Activated CD8-positive, alpha-beta memory T cell treated with anti-CD3 and anti-CD28 coated beads for 1 hour (primary cell): Measurements from ENCODE around the gene SMO.
"Not testable (repeated sequence)": the region's sequence is repeated elsewhere in the genome, so short reads cannot be mapped to it uniquely, and the experiment has no call there.

ENCODE experiments used
- DNase-seq, 2 donors: peaks; one replicate each; pipeline ENCODE4 v3.0.0-alpha.2; 2020; ENCODE audit warnings: low read depth in 1 of 2; ENCODE audit errors: extremely low read depth in 1 of 2

Gene SMO

DNA sequence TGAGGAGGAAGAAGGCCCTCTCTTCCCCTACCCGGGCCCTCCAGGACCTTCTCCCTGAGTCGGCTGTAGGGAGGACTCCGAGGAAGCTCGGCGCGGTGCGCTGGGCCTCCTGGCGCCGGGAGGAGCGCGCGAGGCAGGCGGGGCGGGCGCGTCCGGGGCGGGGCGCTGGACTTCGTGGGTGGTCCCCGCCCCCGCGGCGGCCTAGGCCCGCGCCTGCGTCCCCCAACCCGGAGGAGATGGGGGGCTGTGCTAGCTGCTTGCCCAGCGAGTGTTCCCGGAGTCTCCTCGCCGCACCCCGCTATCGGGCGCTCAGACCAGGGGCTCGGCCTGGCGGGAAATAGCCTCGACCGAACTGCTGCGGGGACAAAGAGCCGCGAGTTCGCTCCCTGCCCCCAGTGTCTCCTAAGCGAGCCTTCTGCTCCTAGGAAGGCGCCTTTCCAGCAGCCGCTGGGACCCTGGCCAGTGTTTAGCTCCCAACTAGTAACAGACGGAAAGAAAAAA, 19.2 kb upstream of the SMO start:
- no peak for DNase-seq

DNA sequence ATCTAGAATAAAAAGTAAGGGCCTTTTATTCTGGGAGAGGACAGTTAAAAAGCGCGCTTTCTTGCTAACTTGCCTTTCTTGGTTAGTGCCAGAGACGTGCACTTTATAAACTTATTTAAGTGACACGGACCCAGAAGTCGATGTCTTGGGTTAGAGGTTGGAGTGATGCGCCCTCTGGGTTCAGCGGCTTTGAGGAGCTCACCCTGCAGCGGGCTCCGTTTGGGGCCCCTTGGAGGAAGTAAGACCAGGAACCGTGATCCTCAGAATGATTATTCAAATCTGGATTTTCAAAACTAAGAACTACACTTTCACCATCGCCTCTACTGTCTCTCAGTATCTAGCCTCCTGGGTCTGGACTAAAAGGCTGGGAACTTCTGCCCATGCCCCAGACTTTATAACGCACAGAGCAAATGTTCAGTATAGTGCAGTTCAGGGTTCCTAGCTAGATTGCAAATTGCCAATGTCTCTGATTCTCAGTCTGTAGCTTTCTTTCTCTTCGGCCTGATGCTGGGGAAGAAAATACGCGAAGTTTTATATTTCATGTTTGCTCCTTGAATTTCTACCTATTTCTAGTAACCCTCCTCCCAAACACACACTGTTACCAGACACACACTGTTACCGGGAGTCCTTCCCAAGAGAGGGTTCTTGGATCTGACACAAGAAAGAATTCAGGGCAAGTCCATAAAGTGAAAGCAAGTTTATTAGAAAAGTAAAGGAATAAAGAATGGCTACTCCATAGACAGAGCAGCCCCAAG, 18.6 kb upstream of the SMO start:
- DNase-seq = no peak

GRCh38 chr7:129170441-129171021, 17.9 kb upstream of the SMO start:
- no peak for DNase-seq

GRCh38 chr7:129173861-129174260, 14.6 kb upstream of the SMO start:
- not testable (repeated sequence) for DNase-seq

- DNase-seq = no peak
These were observed 11.3 kb upstream of the SMO start for GRCh38 chr7:129176916-129177710.

- DNase-seq = no peak
These were observed 3.3 kb upstream of the SMO start for GRCh38 chr7:129184981-129185670.

GRCh38 chr7:129186749-129187260, 1.6 kb upstream of the SMO start:
- no peak for DNase-seq

DNA sequence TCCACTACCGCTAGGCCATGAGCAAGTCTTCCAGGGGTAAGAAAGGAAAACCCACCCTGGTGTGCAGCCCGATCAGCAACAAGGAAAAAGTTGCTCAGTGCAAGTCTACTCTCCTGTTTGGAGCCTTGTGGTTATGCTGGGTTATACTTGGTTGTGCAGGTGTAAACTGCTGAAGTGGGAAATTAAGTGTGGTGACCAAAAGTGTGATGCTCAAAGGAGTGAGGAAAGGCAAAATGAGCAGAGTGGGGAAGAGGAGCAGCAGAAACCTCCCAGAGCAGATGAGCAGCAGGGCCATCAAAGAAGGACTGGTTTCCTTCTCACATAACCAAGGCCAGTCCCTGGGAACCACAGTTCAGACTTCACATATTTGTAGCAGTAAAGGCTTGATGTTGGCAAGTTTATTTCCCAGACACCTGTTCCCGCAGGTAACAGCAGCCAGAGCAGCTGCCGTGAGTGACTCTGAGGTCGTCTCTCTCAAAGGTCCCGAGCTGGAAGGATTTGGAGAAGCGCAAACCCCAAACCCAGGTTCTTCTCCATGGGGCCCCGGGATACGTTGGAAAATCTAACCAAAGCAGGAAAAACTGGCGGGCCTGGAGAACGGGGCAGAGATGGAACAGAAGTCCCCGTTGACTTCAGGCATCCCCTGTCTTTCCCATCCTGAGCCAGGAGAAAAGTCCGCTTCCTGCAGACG, 607 bp upstream of the SMO start:
- DNase-seq = no peak

DNA sequence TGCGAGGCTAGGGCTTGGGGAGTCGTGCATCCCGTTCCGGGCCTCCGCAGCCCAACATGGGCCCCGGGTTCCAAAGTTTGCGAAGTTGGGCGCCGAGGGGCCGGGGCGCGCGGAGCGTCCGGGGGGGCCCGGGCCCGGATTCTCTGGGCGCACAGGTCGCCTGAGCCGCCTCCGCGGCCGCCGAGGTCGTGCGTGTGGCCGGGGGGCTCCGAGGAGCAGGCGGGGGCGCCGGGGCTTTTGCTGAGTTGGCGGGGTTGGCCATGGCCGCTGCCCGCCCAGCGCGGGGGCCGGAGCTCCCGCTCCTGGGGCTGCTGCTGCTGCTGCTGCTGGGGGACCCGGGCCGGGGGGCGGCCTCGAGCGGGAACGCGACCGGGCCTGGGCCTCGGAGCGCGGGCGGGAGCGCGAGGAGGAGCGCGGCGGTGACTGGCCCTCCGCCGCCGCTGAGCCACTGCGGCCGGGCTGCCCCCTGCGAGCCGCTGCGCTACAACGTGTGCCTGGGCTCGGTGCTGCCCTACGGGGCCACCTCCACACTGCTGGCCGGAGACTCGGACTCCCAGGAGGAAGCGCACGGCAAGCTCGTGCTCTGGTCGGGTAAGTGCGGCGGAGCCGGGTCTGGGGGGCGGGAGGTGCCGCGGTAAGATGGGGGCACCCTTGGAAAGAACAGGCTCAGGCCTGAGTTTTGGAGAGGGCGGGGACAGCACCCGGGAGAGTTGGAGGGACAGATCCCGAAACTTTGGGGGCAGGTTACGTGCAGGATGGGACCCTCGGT, 643 bp downstream of the SMO start:
- DNase-seq = no peak

DNA sequence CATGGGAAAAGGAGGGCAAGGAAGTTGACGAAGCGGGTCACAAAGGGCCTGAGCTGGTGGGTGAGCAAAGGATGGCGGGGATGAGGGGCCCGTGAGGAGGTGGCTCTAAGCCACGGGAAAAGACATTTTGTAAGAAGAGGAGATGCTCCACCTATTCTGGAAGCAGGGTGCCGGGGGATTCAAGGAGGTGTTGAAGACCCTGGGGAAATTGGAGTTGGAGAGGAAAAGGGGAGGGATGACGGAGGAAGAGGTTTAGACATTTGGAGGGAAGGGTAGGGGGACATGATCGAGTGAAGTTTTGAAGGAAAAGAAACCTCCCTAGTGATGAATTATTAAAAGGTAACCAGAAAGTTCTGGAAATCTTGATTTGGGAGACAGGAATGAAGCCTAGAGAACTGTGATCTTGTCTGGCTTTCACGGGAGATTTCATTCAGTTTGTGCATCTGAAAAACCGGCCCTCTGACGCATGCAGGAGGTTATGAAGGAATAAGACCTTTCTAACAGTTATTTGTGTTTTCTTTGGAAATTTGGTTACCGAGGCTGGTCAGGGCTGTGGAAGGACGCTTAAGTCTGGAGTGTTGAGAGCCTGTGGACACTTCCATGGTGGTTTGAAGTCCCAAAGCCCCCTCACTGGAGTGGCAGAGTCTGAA, 1.4 kb downstream of the SMO start:
- DNase-seq = no peak

DNA sequence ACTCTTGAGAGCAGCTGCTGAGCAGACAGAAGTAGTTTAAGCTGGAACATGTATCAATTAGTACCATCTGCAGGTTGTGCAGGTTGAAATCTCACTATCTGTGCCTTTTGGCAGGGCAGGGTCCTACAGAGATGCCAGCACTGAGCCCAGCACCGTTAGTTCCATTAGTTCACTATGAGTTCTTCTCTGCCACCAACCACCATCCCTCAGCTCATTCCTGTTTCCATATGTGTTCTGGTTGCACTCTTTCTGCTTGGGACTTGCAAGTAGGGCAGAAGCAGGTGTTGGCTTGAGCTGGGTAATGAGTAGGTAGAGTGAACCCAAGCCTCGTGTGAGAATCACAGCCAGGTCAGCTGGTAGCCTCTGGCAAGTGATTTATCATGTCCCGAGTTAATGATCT, 2.8 kb downstream of the SMO start:
- no peak for DNase-seq

GRCh38 chr7:129193892-129194291, 5.5 kb downstream of the SMO start:
- DNase-seq = no peak

GRCh38 chr7:129197771-129198170, 9.3 kb downstream of the SMO start:
- DNase-seq = no peak

GRCh38 chr7:129199406-129199805, 11.0 kb downstream of the SMO start:
- DNase-seq = no peak

- no peak for DNase-seq
These were observed 13.8 kb downstream of the SMO start for GRCh38 chr7:129202058-129202777.

GRCh38 chr7:129203050-129203741, 14.8 kb downstream of the SMO start:
- DNase-seq = no peak

- no peak for DNase-seq
These were observed 16.8 kb downstream of the SMO start for GRCh38 chr7:129205126-129205818.
